HG03432 (cell line): Measurements from ENCODE around the gene SMYD4.
"Not testable (repeated sequence)": the region's sequence is repeated elsewhere in the genome, so short reads cannot be mapped to it uniquely, and the experiment has no call there.

Source experiments
- ATAC-seq: cut with Tn5 transposase; IDR thresholded peaks from one replicate; pipeline ENCODE4 v1.9.1; 2021; ENCODE audit warnings: mild to moderate bottlenecking, moderate library complexity; ENCODE audit not compliant: unreplicated experiment

The SMYD4 gene

DNA sequence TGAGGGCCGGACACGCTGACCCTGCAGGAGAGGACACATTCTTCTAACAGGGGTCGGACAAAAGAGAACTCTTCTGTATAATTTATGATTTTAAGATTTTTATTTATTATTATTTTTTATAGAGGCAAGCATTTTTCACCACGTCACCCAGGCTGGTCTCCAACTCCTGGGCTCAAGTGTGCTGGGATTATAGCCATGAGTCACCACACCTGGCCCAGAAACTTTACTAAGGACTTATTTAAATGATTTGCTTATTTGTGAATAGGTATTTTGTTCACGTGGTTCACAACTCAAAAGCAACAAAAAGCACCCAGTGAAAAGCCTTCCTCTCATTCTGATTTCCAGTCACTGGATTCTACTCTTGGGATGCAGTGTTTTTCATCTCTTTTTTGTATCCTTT, 70.2 kb downstream of the SMYD4 start:
- no peak for ATAC-seq

DNA sequence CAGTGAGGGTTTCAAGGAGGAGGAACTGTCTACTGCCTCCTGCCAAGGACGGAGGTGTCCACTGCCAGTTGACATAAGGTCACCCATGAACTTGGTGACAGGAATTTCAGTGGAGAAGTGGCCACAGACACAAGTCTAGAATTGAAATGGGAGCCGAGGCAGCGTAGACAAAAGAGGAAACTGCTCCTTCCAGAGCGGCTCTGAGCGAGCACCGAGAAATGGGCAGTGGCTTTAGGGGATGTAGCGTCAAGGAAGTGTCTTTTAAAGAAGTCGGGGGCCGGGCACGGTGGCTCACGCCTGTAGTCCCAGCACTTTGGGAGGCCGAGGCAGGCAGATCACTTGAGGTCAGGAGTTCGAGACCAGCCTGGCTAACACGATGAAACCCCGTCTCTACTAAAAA, 70.9 kb downstream of the SMYD4 start:
- ATAC-seq = no peak

DNA sequence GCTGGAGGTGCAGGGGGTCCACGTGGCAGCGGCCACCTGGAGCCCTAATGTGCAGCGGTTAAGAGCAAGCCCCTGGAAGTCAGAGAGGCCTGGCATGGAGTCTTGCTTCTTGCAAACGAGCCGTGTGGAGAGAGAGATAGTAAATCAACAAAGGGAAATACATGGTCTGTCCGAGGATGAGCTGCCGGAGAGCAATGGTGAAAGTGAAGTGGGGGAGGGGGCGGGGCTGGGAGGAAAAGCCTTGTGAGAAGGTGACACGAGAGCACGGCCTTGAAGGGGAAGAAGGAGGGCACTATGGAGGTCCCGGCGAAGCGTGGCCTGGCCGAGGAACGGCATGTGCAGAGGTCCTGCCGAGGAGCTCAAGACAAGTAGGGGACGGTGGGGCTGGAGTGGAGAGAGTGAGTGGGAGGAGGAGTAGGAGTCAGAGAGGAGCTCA, 73.9 kb downstream of the SMYD4 start:
- no peak for ATAC-seq

DNA sequence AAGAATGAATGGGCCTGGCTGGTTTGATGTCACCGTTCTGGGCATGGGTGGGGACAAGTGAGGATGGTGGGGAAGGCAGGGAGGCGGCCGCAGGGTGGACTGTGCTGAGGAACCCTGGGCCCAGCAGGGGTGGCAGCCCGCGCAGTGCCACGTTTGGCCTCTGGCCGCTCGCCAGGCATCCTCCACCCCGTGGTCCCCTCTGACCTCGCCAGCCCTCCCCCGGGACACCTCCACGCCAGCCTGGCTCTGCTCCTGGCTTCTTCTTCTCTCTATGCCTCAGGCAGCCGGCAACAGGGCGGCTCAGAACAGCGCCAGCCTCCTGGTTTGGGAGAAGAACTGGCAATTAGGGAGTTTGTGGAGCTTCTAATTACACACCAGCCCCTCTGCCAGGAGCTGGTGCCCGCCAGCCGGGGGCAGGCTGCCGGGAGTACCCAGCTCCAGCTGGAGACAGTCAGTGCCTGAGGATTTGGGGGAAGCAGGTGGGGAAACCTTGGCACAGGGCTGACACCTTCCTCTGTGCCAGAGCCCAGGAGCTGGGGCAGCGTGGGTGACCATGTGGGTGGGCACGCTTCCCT, 74.4 kb downstream of the SMYD4 start:
- no peak for ATAC-seq

DNA sequence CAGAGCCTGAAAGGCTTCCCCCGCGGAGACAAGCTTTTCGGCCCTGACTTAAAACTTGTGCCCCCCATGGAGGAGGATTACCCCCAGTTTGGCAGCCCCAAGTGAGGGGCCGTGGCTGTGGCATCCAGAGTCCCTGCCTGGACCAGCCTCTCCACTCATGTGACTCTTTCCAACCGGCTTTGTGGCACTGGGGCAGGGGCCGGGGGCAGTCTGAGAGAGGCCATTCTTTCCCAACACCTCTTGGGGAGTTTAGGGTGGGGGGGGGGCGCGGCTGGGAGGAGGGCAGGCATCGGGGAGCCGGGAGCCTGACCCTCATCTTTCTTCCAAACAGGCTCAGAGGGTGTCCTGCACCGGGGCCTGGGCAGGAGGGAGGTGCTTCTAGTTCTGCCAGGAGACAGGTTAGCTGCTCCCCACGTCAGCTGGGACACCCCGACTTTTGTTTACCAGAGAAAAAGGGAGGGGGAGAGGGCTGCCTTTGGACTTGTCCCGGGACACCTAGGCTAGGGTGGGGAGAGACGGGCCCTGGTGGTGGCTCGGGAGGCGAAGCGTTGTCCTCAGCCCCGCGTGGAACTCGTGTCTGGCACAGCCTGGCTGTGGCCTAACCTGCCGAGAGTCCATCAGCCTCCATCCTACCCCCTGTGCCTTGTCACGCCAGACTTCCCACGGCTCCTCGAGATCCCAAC, 75.1 kb downstream of the SMYD4 start:
- ATAC-seq = no peak

DNA sequence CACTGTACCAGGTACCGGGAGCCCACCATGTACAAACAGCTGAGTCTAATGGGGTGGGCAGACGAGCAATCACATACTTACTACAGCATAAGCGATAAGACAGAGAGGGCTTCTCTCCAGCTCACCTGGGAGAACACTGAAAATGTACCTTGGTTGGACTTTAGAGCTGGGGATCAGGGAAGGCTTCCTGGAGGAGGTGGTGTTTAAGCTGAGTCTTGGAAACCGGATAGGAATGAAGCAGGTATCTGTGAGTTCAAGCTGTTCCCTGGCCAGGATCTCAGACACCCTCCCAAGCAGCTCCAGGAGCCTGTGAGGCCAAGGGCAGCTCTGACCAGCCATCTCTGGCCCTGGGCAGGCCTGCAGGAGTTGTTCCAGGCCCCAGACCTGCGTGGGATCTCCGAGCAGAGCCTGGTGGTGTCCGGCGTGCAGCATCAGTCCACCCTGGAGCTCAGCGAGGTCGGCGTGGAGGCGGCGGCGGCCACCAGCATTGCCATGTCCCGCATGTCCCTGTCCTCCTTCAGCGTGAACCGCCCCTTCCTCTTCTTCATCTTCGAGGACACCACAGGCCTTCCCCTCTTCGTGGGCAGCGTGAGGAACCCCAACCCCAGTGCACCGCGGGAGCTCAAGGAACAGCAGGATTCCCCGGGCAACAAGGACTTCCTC, 75.8 kb downstream of the SMYD4 start:
- no peak for ATAC-seq

DNA sequence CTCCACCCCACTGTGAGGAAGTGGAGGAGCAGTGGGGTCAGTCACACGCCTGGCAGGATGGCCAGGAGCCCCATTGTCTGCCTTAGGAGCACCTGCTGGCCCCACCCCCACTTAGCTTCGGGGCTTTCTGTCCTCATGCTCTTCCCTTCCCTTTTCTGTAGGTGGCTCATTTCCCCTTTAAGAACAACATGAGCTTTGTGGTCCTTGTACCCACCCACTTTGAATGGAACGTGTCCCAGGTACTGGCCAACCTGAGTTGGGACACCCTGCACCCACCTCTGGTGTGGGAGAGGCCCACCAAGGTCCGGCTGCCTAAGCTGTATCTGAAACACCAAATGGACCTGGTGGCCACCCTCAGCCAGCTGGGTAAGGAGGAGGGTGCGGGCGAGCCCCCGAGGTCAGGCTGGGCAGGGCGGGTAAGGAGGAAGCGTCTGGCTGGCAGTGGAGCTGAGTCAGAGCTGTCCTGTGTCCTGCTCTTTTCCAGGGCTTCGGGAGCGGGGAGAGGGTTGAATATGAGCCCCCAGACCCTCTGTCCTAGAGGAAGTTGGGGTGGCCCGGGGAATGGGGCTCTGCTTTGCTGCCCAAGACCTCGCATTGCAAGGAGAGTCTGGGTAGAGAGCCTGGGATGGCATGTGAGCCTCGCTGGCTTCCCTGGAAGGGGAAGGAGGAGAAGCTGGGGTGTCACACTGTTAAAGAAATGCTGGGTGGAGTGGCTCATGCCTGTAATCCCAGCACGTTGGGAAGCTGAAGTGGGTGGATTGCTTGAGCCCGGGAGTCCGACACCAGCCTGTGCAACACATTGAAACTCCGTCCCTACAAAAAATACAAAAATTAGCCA, 77.1 kb downstream of the SMYD4 start:
- no peak for ATAC-seq

DNA sequence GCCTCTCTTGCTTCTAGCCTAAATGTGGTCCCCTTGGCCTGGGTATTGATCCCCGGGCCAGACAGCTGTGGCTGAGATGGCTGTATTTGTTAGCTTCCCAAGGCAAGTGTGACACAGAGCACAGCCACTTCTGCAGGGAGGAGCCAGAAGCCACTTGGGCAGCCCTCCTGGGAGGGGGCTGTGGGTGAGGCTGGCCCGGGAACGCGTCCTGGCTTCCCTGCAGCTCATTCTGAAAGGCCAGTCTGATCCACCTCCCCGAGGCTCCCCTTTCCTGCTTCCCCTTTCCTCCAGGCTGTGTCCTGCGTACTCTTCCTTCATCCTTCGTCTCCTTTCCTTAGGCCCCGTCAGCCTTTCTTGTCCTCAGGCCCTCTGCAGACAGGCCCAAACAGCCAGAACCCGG, 79.1 kb downstream of the SMYD4 start:
- ATAC-seq = no peak

DNA sequence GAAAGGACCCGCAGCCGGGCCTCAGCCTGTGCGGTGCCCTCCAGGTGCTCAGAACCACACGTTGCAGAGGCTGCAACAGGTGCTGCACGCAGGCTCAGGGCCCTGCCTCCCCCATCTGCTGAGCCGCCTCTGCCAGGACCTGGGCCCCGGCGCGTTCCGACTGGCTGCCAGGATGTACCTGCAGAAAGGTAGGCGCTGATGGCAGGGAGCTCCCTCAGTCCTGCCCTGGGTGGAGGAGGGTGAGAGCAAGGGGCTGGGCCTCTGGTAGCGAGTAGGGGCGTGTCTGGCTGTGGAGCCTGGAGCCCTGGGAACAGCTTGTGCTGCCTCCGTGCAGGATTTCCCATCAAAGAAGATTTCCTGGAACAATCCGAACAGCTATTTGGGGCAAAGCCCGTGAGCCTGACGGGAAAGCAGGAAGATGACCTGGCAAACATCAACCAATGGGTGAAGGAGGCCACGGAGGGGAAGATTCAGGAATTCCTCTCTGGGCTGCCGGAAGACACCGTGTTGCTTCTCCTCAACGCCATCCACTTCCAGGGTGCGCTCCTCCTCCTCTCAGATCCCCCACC, 82.6 kb downstream of the SMYD4 start:
- no peak for ATAC-seq

DNA sequence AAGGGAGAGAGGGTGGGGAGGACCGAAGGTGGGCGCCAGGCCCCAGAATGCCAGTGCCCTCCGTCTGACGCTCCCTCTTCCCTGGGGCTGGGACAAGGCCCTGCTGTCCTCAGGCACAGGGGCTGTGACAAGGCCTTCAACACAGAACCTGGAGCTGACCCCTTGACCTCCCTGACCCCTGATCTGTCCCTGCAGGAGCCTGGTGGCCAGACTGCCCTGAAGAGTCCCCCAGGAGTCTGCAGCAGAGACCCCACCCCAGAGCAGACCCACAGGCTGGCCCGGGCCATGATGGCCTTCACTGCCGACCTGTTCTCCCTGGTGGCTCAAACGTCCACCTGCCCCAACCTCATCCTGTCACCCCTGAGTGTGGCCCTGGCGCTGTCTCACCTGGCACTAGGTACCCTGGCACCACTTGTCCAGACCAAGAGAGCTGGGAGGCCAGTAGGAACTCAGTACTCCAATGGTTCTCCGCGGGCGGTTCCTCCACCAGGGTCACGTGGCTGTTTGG, 84.1 kb downstream of the SMYD4 start:
- no peak for ATAC-seq

DNA sequence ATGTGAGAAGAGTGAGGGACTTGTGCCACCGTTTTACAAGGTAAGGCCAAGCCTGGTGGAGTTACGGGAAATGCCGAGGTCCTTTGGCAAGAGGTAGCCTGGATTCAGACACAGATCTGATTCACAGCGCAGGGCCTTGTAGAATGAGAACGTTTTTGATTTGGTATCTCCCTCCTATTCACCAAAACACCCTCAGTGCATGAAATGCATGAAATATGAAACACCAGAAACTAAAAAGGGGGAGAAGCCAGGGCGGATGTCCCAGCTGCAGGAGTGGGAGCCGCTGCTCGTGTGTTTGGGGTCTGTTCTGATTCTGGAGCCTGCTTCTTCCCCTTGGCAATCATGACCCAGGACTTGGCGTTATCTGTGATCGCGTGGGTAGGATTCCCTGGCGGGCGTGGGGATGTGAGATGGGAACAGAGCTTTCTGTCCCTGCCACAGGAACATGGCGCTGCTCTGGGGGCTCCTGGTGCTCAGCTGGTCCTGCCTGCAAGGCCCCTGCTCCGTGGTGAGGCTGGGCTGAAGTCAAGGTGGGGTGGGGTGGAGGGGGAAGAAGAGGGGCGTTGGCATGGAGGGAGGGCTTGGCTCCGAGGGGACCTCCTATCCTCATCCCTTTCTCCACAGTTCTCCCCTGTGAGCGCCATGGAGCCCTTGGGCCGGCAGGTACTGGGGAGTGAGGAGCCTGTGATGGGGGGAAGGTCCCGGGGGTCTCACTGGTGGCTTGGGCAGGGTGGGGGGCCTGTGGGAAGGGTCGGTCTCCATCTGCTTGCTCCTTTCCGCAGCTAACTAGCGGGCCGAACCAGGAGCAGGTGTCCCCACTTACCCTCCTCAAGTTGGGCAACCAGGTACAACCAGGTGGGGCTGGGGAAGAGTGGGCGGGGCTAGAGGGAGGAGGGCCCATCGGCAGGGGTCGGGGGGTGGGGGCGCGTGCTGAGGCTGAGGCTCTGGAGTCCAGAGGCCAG, 84.9 kb downstream of the SMYD4 start:
- no peak for ATAC-seq

DNA sequence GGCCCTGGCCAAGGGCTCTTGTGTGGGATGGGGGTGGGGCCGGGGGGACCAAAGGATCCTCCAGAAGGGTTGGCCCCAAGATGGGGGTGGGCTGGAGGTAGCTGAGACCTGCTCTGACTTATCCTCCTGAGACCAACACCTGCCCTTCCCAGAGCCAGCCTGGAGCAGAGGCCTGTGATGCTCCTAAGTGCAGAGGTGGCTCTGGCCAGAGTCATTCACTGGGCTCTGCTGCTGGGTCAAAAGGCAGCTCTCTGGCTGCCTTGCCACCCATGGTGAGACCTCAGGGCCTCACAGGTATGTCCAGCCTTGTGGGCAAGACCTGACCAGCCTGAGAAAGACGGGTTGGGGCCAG, 86.6 kb downstream of the SMYD4 start:
- no peak for ATAC-seq

DNA sequence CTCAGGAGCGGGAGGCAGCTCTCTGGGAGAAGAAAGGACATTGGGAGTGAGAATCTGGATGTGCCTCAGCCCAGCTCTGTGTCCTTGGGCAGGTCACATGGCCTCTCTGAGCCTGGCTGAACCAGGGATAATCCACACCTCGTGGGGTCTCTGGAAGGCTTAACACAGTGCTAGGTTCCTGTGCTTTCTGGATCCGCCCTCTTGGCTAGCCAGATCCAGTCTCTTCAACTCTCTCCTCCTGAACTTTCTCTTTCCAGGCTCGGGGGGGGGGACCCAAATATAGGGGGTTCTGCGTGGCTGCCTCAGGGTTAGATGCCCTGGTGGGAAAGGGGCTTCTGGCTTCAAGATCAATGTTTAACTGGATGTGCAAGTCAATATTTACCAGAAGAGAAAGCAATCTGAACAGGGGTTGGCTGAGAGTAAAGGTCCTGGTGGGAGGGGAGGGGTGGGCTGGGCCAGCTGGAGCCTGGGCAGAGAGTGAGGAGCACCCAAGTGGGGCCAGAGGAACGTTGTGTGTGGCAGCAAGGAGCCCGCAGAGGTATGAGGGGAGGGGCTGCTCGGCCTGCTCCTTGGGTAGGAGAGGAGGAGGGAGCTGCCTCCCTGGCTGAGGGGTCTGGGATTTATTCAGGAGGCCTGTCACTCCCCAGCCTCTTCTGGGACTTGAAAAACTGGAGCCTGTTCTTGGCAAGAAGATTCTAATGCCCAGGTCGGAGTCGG, 87.2 kb downstream of the SMYD4 start, which contains the start of gene SERPINF2:
Gene SERPINF2, plus strand, starts transcription at position 501 of the 717 bp plus-strand sequence. CDS start 2,125 bp downstream, outside the sequence.
- no peak for ATAC-seq

DNA sequence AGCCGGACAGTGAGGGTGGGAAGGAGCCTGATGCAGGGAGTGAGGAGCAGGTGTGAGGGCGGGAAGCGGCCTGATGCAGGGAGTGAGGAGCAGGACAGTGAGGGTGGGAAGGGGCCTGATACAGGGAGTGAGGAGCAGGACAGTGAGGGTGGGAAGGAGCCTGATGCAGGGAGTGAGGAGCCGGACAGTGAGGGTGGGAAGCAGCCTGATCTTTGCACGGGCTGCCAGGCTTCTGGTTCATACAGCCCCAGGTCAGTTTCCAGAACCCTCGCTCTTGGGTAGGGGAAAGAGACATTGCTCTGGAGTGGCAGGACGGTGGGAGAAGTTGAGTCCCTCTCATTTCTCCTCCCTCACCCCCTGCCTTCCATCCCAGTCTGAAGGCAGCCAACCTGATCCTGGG, 87.8 kb downstream of the SMYD4 start:
- ATAC-seq = not testable (repeated sequence)

DNA sequence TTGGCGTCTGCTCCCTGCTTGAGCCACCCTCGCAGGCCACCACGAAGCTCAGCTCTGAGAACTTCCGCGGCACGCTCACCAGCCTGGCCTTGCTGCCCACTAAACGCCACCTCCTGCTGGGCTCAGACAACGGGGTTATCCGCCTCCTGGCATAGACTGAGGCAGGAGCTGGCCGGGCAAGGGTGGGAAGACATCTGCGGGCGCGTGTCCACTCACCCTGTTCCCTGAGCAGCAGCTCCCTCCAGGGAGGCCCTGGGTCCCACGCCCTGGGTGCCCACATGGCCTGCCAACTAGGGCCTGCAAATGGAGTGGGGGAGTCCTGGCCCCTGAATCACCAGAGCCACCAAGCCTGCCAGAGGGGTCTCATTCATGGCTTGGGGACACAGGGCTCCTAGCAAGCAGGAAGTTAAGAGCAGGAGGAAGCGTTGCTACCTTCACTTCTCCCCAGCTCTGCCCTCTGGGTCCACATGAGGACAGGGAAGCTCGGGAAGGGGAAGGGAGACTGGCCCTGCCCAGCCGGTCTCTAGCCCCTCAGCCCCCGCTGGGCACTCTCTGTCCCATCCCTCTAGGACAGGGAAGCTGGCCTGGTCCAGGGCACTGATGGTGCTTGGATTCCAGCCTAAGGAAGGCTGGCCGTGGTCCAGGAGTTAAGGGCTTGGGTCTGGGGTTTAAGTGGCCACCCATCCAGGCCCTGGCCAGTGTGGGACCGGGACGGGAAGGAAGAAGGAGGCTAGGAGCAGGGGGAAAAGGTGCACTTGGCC, 92.0 kb downstream of the SMYD4 start:
- no peak for ATAC-seq

DNA sequence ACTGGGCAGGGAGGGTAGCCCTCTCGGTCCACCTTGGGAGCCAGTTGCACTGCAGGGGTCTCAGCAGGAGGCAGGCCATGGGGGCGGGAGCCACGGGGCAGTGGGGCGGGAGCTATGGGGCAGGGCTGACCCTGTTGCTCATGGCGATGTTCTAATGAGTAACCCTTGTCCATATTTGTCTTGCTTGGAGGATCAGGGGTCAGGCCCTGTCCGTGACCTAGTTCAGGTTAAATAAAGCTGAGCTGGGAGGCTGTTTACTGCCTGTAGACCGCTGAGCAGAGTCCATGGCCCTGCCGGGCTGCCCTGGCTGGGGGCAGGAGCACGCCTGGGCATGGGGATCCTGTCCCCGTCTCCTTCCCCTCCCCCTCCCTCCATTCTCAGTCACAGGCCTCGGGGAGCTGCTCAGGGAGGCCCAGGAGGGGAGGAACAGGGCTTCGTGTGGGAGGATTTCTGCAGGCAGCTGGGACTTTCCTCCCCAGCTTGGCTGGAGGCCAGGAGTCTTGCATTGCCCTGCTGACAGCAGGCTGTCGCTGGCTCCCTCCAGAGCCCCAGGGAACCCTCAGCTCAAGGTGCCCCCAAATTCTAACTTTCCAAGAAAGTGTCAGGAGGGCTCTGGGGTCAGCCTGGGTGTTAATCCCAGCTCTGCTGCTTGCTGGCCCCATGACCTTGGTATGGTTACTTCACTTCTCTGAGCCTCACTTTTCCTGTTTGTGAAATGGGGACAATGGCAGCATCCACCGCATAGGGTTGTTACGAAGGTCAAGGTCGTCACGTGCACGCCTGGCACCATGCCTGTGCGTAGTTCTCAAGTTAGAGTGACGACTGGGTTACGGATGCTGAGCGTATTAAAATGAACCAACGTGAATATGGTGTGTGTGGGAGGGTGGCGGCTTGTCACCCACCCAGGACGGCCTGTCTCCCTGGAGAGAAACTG, 93.1 kb downstream of the SMYD4 start:
- ATAC-seq = no peak

DNA sequence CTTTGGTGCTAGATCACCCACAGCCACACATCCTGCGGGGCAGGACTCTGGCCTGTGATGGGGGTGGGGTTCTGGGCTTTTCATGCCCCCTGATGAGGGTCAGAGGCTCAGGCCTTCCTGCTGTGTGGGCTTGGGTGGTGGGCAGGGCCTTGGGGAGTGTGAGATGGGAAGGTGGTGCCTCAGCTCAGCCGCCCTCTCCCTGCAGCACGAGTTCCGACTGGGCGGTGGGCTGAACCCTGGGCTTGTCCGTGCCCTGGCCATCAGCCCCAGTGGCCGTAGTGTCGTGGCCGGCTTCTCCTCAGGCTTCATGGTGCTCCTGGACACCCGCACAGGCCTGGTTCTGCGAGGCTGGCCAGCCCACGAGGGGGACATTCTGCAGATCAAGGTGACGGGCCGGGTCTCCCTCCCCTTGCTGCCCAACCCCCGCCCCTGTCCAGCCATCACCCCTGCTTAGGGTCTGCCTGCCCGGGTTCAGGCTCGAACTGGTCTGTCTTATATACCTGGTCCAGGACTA, 93.8 kb downstream of the SMYD4 start:
- no peak for ATAC-seq
